HUES6 (cell line): ENCODE results near the gene EPC2.
"Not testable (repeated sequence)": the region's sequence is repeated elsewhere in the genome, so short reads cannot be mapped to it uniquely, and the experiment has no call there.

Experiments
- H3K27ac ChIP-seq: 2 replicates; pipeline ENCODE4 v1.7.0; 2013; ENCODE audit warnings: low read depth, mild to moderate bottlenecking, low read length, inconsistent platforms
- H3K27me3 ChIP-seq: 2 replicates; pipeline ENCODE4 v1.6.1; 2013; ENCODE audit warnings: low read length; ENCODE audit not compliant: control insufficient read depth, insufficient read depth
- H3K36me3 ChIP-seq: 2 replicates; pipeline ENCODE4 v1.6.1; 2013; ENCODE audit warnings: low read length; ENCODE audit not compliant: control insufficient read depth, insufficient read depth
- H3K4me1 ChIP-seq: 2 replicates; pipeline ENCODE4 v1.6.1; 2013; ENCODE audit warnings: low read length; ENCODE audit not compliant: control insufficient read depth, insufficient read depth
- H3K4me3 ChIP-seq: 2 replicates; pipeline ENCODE4 v1.5.1; 2013; ENCODE audit warnings: low read depth, low read length
- H3K9ac ChIP-seq: one replicate; pipeline ENCODE4 v1.6.1; 2013; ENCODE audit warnings: mild to moderate bottlenecking, low read length
- H3K9me3 ChIP-seq: 2 replicates; pipeline ENCODE4 v1.6.1; 2013; ENCODE audit warnings: low read depth, low read length; ENCODE audit not compliant: control insufficient read depth, insufficient read depth

The EPC2 gene

GRCh38 chr2:148675708-148676107 lies 31.2 kb downstream of the EPC2 start:
- H3K9ac ChIP-seq: no peak overlapping the region
- H3K36me3 ChIP-seq: no peaks in the 10 kb centered on the region
- no peak overlapping the region for H3K4me3 ChIP-seq
- H3K4me1 ChIP-seq: peaks cover 9% of the 10 kb centered on the region
- H3K27ac ChIP-seq: no peak overlapping the region
- no peaks in the 10 kb centered on the region for H3K9me3 ChIP-seq
- H3K27me3 ChIP-seq: no peaks in the 10 kb centered on the region

GRCh38 chr2:148678302-148679179 lies 34.0 kb downstream of the EPC2 start:
- not testable (repeated sequence) for H3K4me1 ChIP-seq, H3K36me3 ChIP-seq, H3K9ac ChIP-seq, H3K9me3 ChIP-seq, H3K4me3 ChIP-seq, H3K27ac ChIP-seq, H3K27me3 ChIP-seq

DNA sequence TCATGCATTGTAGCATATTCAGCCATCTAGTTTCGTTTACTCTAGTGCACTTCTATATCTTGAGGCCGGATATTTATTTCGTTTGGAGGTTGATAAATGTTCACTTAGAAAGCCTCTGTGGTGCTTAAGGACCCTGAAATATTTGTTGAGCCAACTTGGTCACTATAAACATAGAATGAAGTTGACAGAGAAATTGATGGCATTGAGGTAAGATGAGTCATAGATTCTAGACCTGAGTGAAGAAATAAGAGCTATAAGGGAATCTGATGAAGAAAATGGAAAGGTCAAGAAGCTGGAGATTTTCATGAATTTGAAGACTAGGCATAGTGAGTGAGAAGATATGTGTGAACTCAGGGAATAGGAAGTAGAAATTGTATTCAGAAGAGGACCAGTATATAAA lies 35.9 kb downstream of the EPC2 start:
- Histone ChIP-seq H3K9ac (no peak overlapping the region), H3K27me3 (no peaks in the 10 kb centered on the region), H3K27ac (no peak overlapping the region), H3K9me3 (no peaks in the 10 kb centered on the region), H3K4me3 (no peak overlapping the region), H3K4me1 (no peaks in the 10 kb centered on the region), H3K36me3 (no peaks in the 10 kb centered on the region)

- Histone ChIP-seq H3K36me3 (no peaks in the 10 kb centered on the region), H3K27ac (no peak overlapping the region), H3K4me1 (no peaks in the 10 kb centered on the region), H3K27me3 (no peaks in the 10 kb centered on the region), H3K9ac (no peak overlapping the region), H3K9me3 (no peaks in the 10 kb centered on the region), H3K4me3 (no peak overlapping the region)
Observed at GRCh38 chr2:148681443-148681842, 36.9 kb downstream of the EPC2 start.

- H3K36me3 ChIP-seq, H3K4me3 ChIP-seq, H3K9ac ChIP-seq, H3K9me3 ChIP-seq, H3K27ac ChIP-seq, H3K27me3 ChIP-seq, H3K4me1 ChIP-seq: not testable (repeated sequence)
Observed at GRCh38 chr2:148681862-148682261, 37.3 kb downstream of the EPC2 start.

DNA sequence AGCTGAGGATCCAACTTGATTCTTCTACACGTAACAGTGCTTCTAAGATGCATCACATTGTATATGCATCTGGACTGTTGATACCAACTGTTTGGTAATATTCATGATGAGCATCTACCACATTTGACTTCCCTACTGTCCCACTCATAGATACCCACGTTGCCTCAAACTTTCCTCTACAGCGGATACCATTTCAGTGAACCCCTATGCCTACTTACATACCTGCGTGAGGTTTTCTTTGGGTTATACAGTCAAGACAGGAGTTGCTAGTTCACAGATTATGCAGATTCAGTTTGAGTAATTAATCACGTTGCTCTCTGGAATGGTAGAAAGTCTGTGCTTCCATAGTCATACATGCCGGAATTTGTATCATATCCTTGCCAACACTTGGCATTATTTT lies 40.0 kb downstream of the EPC2 start:
- H3K27me3 ChIP-seq: no peaks in the 10 kb centered on the region
- no peaks in the 10 kb centered on the region for H3K36me3 ChIP-seq
- H3K9ac ChIP-seq: no peak overlapping the region
- peaks cover 4% of the 10 kb centered on the region; the same call in 1 of the 2 replicates for H3K4me1 ChIP-seq
- no peaks in the 10 kb centered on the region for H3K9me3 ChIP-seq
- H3K4me3 ChIP-seq: no peak overlapping the region
- H3K27ac ChIP-seq: no peak overlapping the region

- no peaks in the 10 kb centered on the region for H3K9me3 ChIP-seq
- H3K4me1 ChIP-seq: peaks cover 4% of the 10 kb centered on the region; the same call in 1 of the 2 replicates
- H3K27me3 ChIP-seq: no peaks in the 10 kb centered on the region
- no peak overlapping the region for H3K4me3 ChIP-seq
- no peak overlapping the region for H3K27ac ChIP-seq
- no peak overlapping the region for H3K9ac ChIP-seq
- peaks cover 5% of the 10 kb centered on the region for H3K36me3 ChIP-seq
Observed at GRCh38 chr2:148687543-148687942, 43.0 kb downstream of the EPC2 start.

DNA sequence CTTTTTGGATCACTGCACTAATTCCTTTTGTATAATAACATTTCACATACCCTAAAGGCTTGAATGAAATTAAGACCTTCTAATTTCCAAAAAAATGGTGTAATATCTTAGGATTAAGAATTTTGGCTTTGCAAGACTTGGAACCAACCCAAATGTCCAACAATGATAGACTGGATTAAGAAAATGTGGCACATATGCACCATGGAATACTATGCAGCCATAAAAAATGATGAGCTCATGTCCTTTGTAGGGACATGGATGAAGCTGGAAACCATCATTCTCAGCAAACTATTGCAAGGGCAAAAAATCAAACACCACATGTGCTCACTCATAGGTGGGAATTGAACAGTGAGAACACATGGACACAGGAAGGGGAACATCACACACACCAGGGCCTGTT lies 43.5 kb downstream of the EPC2 start:
- H3K27me3 ChIP-seq, H3K4me3 ChIP-seq, H3K9ac ChIP-seq, H3K9me3 ChIP-seq, H3K27ac ChIP-seq, H3K4me1 ChIP-seq, H3K36me3 ChIP-seq: not testable (repeated sequence)

DNA sequence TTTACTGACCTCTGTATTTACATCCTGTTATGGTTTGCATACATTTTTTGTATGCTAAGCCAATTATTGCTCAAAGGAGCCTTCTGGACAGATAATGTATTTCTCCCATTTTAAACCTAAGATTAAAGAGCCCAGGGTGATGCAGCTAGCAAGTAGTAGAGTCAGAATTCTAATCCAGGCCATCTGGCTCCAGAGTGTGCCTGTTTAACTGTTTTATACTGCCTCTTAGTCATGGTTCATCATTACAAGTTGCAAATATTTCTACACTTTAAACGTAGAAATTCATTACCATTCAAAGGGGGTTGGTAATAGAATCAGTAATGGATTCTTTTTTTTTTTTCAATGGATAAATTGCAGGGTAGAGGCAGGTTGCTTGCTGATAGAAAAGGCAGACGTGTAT lies 52.4 kb downstream of the EPC2 start:
- Histone ChIP-seq H3K9ac (no peak overlapping the region), H3K9me3 (peaks cover 22% of the 10 kb centered on the region), H3K27me3 (no peaks in the 10 kb centered on the region), H3K4me3 (no peak overlapping the region), H3K36me3 (peaks cover 31% of the 10 kb centered on the region), H3K4me1 (no peaks in the 10 kb centered on the region), H3K27ac (no peak overlapping the region)

DNA sequence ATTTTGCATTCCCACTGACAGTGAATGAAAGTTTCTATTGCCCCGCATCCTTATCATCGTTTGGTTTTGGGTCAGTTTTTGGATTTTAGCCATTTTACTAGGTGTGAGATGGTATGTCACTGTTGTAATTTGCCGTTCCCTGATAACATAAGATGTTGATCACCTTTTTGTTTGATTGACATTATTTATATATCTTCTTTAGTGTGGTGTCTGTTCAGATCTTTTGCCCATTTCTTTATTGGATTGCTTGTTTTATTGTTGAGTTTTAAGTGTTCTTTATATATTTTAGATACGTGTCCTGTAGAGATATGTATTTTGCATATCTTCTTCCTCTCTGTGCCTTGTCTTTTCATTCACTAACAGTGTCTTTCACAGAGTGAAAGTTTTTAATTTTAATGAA lies 55.3 kb downstream of the EPC2 start:
- Histone ChIP-seq H3K9ac (no peak overlapping the region), H3K4me1 (no peaks in the 10 kb centered on the region), H3K36me3 (peaks cover 22% of the 10 kb centered on the region), H3K27me3 (no peaks in the 10 kb centered on the region), H3K27ac (no peak overlapping the region), H3K4me3 (no peak overlapping the region), H3K9me3 (peaks cover 29% of the 10 kb centered on the region)

- H3K27me3 ChIP-seq: no peaks in the 10 kb centered on the region
- H3K9ac ChIP-seq: no peak overlapping the region
- H3K4me1 ChIP-seq: no peaks in the 10 kb centered on the region
- no peak overlapping the region for H3K27ac ChIP-seq
- H3K9me3 ChIP-seq: peaks cover 36% of the 10 kb centered on the region
- H3K4me3 ChIP-seq: no peak overlapping the region
- peaks cover 18% of the 10 kb centered on the region for H3K36me3 ChIP-seq
Observed at GRCh38 chr2:148701039-148701438, 56.5 kb downstream of the EPC2 start.
